Activated T-cell treated with anti-CD3 and anti-CD28 coated beads, Interleukin-2, amount 50 U/mL, for 72 hours (primary cell): ENCODE data around the gene CCL5. TPM values are rescaled to one million over a fixed set of nuclear protein-coding genes. Genes with fewer than 3 reads are reported as not detected.

Source experiments
- ATAC-seq, 2 donors: fragments of 150-1000 bp; cut with Tn5 transposase; replicated peaks in 1 of 2; 2 replicates each; pipeline ENCODE4 v1.10.0; 2021; ENCODE audit warnings: moderate library complexity in 2 of 2, mild to moderate bottlenecking in 1 of 2
- DNase-seq, 2 donors: peaks; one replicate each; pipeline ENCODE4 v3.0.0; 2021 to 2022; ENCODE audit warnings: mixed read lengths in 1 of 2
- H3K27ac Mint-ChIP-seq: one replicate; pipeline ENCODE4 v1.8.0; 2022; ENCODE audit warnings: mild to moderate bottlenecking, moderate library complexity, mixed read lengths
- H3K27me3 Mint-ChIP-seq: one replicate; pipeline ENCODE4 v1.8.0; 2022; ENCODE audit warnings: low read depth, mixed read lengths
- H3K36me3 Mint-ChIP-seq, 2 donors: one replicate each; pipeline ENCODE4 v1.8.0; 2022; ENCODE audit warnings: mixed read lengths in 2 of 2, mild to moderate bottlenecking in 1 of 2; ENCODE audit not compliant: insufficient read depth in 2 of 2
- H3K4me1 Mint-ChIP-seq: one replicate; pipeline ENCODE4 v1.8.0; 2022; ENCODE audit warnings: low read depth, mixed read lengths
- H3K4me3 Mint-ChIP-seq, 2 donors: one replicate each; pipeline ENCODE4 v1.8.0; 2022; ENCODE audit warnings: mild to moderate bottlenecking in 2 of 2, mixed read lengths in 2 of 2, moderate library complexity in 2 of 2
- H3K9me3 Mint-ChIP-seq, 2 donors: one replicate each; pipeline ENCODE4 v1.8.0; 2022; ENCODE audit warnings: mixed read lengths in 2 of 2
- total RNA-seq, 2 donors: library from RNA; stranded (reverse); gene quantifications; one replicate each; pipeline ENCODE4 v1.2.3, GENCODE V29; 2022

Gene CCL5
- total RNA-seq, 2 donors from 2014 or later, result 63.3 to 178 TPM

DNA sequence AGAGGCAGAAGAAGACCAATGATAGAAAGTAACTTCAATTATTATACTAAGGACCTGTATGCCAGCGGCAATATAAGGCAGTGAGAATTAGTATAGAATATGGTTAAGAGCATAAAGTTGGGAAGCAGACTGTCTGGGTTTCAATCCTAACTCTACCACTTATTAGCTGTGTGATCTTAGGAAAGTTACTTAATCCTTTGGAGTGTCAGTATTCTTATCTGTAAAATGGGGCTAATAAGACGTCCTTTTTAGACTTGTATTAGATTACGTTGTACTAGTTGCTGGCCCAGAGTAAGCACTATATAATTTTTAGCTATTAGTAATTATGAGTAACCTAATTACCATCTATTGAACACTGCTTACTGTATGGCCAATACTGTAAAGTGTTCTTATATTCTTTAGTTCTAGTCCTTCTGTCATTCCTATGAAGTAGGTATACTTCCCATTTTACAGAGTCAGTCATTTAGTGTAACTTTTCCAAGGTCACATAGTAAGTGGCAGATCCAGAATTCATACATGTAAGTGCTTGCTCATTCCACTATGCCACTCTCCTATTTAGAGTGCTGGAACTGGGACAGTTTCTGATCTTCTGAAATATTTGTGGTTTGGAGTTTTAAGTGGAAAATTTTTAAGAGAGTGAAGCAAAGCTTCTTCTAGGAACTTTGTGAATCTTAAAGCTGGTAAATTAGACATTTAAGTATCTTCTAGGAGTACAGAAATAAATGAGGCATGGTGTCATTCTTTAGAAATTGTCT lies 33.9 kb downstream of the CCL5 start:
- Mint-ChIP-seq H3K4me1 (peaks cover 5% of the 10 kb centered on the region), H3K27ac (peak overlapping the region; percentile 29), H3K4me3 (no peak overlapping the region), H3K9me3 (no peaks in the 10 kb centered on the region), H3K27me3 (no peaks in the 10 kb centered on the region), H3K36me3 (peaks cover 13 to 37% of the 10 kb centered on the region in 2 donors)
- ATAC-seq, result no peak
- DNase-seq, result no peak

GRCh38 chr17:35844547-35844946 lies 35.6 kb downstream of the CCL5 start:
- Mint-ChIP-seq H3K36me3 (peaks cover 15 to 44% of the 10 kb centered on the region in 2 donors), H3K27me3 (no peaks in the 10 kb centered on the region), H3K4me3 (no peak overlapping the region), H3K27ac (no peak overlapping the region), H3K4me1 (peaks cover 2% of the 10 kb centered on the region), H3K9me3 (no peaks in the 10 kb centered on the region)
- DNase-seq, result no peak
- ATAC-seq, result no peak

GRCh38 chr17:35843698-35844097 lies 36.5 kb downstream of the CCL5 start:
- H3K4me3 Mint-ChIP-seq, result no peak overlapping the region
- no peak for ATAC-seq
- no peaks in the 10 kb centered on the region for H3K27me3 Mint-ChIP-seq
- H3K36me3 Mint-ChIP-seq, result peaks cover 15 to 44% of the 10 kb centered on the region in 2 donors
- H3K27ac Mint-ChIP-seq, result peak overlapping the region; percentile 24
- no peak for DNase-seq
- H3K9me3 Mint-ChIP-seq, result no peaks in the 10 kb centered on the region
- no peaks in the 10 kb centered on the region for H3K4me1 Mint-ChIP-seq

DNA sequence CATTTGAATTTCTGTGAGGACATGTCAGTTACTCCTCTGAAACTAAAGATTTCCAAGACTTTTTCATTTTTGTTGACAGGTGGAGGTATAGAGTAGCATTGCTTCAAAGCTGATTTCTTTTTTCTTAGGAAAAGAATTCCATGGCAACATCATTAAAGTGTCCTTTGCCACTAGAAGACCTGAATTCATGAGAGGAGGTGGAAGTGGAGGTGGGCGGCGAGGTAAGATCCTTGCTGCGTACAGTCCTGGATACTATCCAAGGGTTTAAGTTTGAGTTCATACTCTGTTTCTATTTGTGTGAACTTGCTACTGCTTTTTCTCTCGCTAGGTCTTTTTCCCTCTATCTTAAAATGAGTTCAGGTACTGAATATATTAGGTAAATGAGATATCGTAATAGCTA lies 37.9 kb downstream of the CCL5 start:
- DNase-seq, result no peak
- peaks cover 15 to 41% of the 10 kb centered on the region in 2 donors for H3K36me3 Mint-ChIP-seq
- H3K4me3 Mint-ChIP-seq, result no peak overlapping the region
- H3K27ac Mint-ChIP-seq, result peak overlapping the region; percentile 32
- no peaks in the 10 kb centered on the region for H3K9me3 Mint-ChIP-seq
- H3K4me1 Mint-ChIP-seq, result no peaks in the 10 kb centered on the region
- no peak for ATAC-seq
- no peaks in the 10 kb centered on the region for H3K27me3 Mint-ChIP-seq

GRCh38 chr17:35841505-35841904 lies 38.7 kb downstream of the CCL5 start:
- ATAC-seq, result no peak
- Mint-ChIP-seq H3K9me3 (no peaks in the 10 kb centered on the region), H3K4me3 (no peak overlapping the region), H3K27me3 (no peaks in the 10 kb centered on the region), H3K4me1 (no peaks in the 10 kb centered on the region), H3K36me3 (peaks cover 16 to 45% of the 10 kb centered on the region in 2 donors), H3K27ac (no peak overlapping the region)
- DNase-seq, result no peak

DNA sequence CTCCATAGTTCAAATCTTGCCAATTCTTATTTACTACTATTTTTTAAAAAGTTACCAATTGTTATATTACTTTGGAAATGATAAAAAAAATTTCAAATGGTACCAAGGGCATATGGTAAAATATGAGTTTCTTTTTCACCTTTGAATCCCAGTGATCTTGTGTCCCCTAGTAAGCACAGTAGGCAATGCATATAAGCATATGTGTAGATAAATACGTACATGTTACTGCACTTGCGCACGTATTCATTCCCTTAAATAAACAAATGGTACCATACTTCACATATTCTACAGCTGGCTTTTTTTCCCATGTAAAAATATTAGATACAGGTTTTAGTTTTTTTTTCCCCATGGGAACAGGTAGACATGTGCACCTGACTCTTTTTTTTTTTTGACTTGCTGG lies 39.1 kb downstream of the CCL5 start:
- H3K27ac Mint-ChIP-seq, result peak overlapping the region; percentile 61
- no peak overlapping the region for H3K4me3 Mint-ChIP-seq

DNA sequence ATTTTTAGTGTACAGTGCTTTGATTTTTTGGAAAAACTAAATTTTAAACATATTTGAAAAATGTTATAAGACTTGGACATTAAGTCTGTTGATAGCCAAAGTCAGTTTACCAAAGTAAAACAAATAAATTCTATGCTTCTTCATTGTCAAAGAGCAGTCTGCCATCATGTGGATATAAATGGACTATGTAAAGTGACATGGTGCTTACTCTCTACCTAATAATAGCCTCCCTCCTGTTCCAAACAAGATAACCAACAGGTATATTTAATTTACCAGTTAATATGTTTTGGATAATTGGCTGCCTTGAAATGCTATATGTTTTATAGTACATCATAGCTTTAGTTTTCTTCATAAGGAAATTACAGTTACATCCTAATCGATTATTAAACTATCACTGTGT lies 55.0 kb downstream of the CCL5 start:
- DNase-seq (no peak), ATAC-seq (no peak)
- Mint-ChIP-seq H3K4me1 (no peaks in the 10 kb centered on the region), H3K4me3 (no peak overlapping the region), H3K27ac (peak overlapping the region; percentile 44), H3K36me3 (peaks cover 5 to 57% of the 10 kb centered on the region in 2 donors), H3K27me3 (no peaks in the 10 kb centered on the region), H3K9me3 (no peaks in the 10 kb centered on the region)

More for the DNA sequence above, 39.1 kb downstream of the CCL5 start:
- no peak for DNase-seq
- no peak for ATAC-seq
- Mint-ChIP-seq H3K27me3 (no peaks in the 10 kb centered on the region), H3K9me3 (no peaks in the 10 kb centered on the region), H3K4me1 (no peaks in the 10 kb centered on the region), H3K36me3 (peaks cover 19 to 49% of the 10 kb centered on the region in 2 donors)

Other genes starting within 250 kb of the CCL5 start
- 1 to 10 TPM in 1 of 2 donors, under 1 TPM in 1; 0.32 to 1.3 TPM for gene RASL10B, start 148.7 kb downstream of the CCL5 start, total RNA-seq
- under 1 TPM; 0.09 to 0.17 TPM for gene GAS2L2, start 127.1 kb downstream of the CCL5 start, total RNA-seq
- gene C17orf50, start 119.5 kb downstream of the CCL5 start, total RNA-seq, result not detected
- gene MMP28, start 84.7 kb downstream of the CCL5 start, total RNA-seq, result under 1 TPM in 1 of 2 donors, not detected in 1; 0.96 TPM
- gene TAF15, start 70.9 kb downstream of the CCL5 start, total RNA-seq, result 100 to 1,000 TPM; 310 to 312 TPM
- gene HEATR9, start 11.5 kb downstream of the CCL5 start, total RNA-seq, result 1 to 10 TPM in 1 of 2 donors, under 1 TPM in 1; 0.46 to 1.8 TPM
- 1 to 10 TPM; 7.6 to 8.4 TPM for gene RDM1, start 50.4 kb upstream of the CCL5 start, total RNA-seq
- gene LYZL6, start 63.4 kb upstream of the CCL5 start, total RNA-seq, result not detected
- gene CCL16, start 101.1 kb upstream of the CCL5 start, total RNA-seq, result not detected
- gene CCL14, start 106.4 kb upstream of the CCL5 start, total RNA-seq, result not detected
- gene CCL15, start 121.2 kb upstream of the CCL5 start, total RNA-seq, result not detected
- gene CCL23, start 137.6 kb upstream of the CCL5 start, total RNA-seq, result not detected
- gene CCL18, start 183.9 kb upstream of the CCL5 start, total RNA-seq, result 1 to 10 TPM in 1 of 2 donors, under 1 TPM in 1; 0.48 to 1.5 TPM
- gene CCL3, start 209.8 kb upstream of the CCL5 start, total RNA-seq, result 100 to 1,000 TPM in 1 of 2 donors, 10 to 100 TPM in 1; 79.6 to 336 TPM
- 100 to 1,000 TPM in 1 of 2 donors, 10 to 100 TPM in 1; 63.9 to 200 TPM for gene CCL4, start 223.5 kb upstream of the CCL5 start, total RNA-seq